H1 (cell line): Measurements from ENCODE around the gene MMP24OS. TPM values are rescaled to one million over a fixed set of nuclear protein-coding genes. Genes with fewer than 3 reads are reported as not detected.

Experiments
- EP300 ChIP-seq, 2 experiments: IDR thresholded peaks; 1 replicate in 1 of 2; 2 replicates in 1 of 2; pipeline ENCODE4 v1.6.1; 2011 to 2012; ENCODE audit warnings: low read depth in 2 of 2, low read length in 2 of 2, mild to moderate bottlenecking in 2 of 2, borderline replicate concordance in 1 of 2, inconsistent platforms in 1 of 2, moderate library complexity in 1 of 2
- FOSL1 ChIP-seq: IDR thresholded peaks from 2 replicates; pipeline ENCODE4 v1.6.1; 2011; ENCODE audit warnings: mild to moderate bottlenecking, low read depth, low read length, moderate library complexity; ENCODE audit not compliant: insufficient read depth
- JUND ChIP-seq: IDR thresholded peaks from 2 replicates; pipeline ENCODE4 v1.6.1; 2011; ENCODE audit warnings: mild to moderate bottlenecking, improper control_type of control experiment, low read length
- PHF8 ChIP-seq: fragments of 200-600 bp; sonication (generic); conservative IDR thresholded peaks from 2 replicates; pipeline ENCODE4 v1.7.1; 2012; ENCODE audit warnings: low read depth, mild to moderate bottlenecking, inconsistent platforms, low read length, moderate library complexity
- SRF ChIP-seq: IDR thresholded peaks from 2 replicates; pipeline ENCODE4 v1.6.1; 2011; ENCODE audit warnings: mild to moderate bottlenecking, low read depth, low read length, moderate library complexity
- polyA plus RNA-seq, 7 experiments: library from polyadenylated mRNA; depleted of rRNA in 3 of 7; stranded (reverse) in 5 of 7; unstranded in 2 of 7; fragments of >200 nt in 5 of 7; fragments of 200-250 nt in 2 of 7; gene quantifications; 1 replicate in 5 of 7; 2 replicates in 1 of 7; 4 replicates in 1 of 7; pipeline versions ENCODE4 v1.2.1 to v1.2.3, GENCODE V29; 2011 to 2013; ENCODE audit warnings: missing spikeins in 2 of 7, mixed read lengths in 2 of 7
- total RNA-seq: library from RNA; stranded (reverse); fragmentation: NEBNext Ultra II Directional; extraction: Animal tissue kit (Norgen Biotek cat#: 25700); gene quantifications from 2 replicates; pipeline ENCODE4 v1.2.1, GENCODE V29; 2021

The MMP24OS gene
- total and polyA plus RNA-seq, 2 of the 8 experiments (the other 6 are each of a cell fraction or from before 2014, with no cell fraction given), result 19.0 to 21.3 TPM

GRCh38 chr20:35320396-35321126 is 42.6 kb upstream of the MMP24OS start (continued):
- TF ChIP-seq EP300 (IDR thresholded peaks at IDR 0.05; ENCODE audit: borderline replicate concordance in 1 of 2, low read depth in 2 of 2, low read length in 2 of 2) (no peak), SRF (no peak), JUND (no peak), FOSL1 (no peak), PHF8 (no peak)
